Upper lobe of right lung (tissue), 1 donor: ENCODE measurements around the gene FBXO27. TPM values are rescaled to one million over a fixed set of nuclear protein-coding genes. Genes with fewer than 3 reads are reported as not detected.
A peak's percentile ranks its signal among the peaks of the same experiment; 100 is the strongest.

Experiments
- ATAC-seq: fragments of 200-7000 bp; cut with Tn5 transposase; one replicate; pipeline ENCODE4 v1.9.1; 2020; ENCODE audit warnings: mild to moderate bottlenecking, moderate library complexity
- DNase-seq: peaks from one replicate; pipeline ENCODE4 v3.0.0-alpha.2; 2020
- H3K27ac ChIP-seq: fragments of 200-600 bp; one replicate; pipeline ENCODE4 v1.8.0; 2022
- H3K27me3 ChIP-seq: fragments of 200-600 bp; one replicate; pipeline ENCODE4 v1.8.0; 2022; ENCODE audit warnings: mild to moderate bottlenecking
- H3K36me3 ChIP-seq: fragments of 200-600 bp; one replicate; pipeline ENCODE4 v1.8.0; 2022
- H3K4me1 ChIP-seq: fragments of 200-600 bp; one replicate; pipeline ENCODE4 v1.8.0; 2022
- H3K4me3 ChIP-seq: fragments of 200-600 bp; one replicate; pipeline ENCODE4 v1.8.0; 2022; ENCODE audit warnings: mild to moderate bottlenecking
- H3K9me3 ChIP-seq: fragments of 200-600 bp; one replicate; pipeline ENCODE4 v1.8.0; 2022
- intact Hi-C: fragments of 100-400 bp; cut with DNase I; formaldehyde crosslinking; loops from one replicate; pipeline ENCODE4 v1.11.0; 2022
- total RNA-seq: library from RNA; stranded (reverse); fragmentation: NEBNext Ultra II Directional; extraction: Animal tissue kit (Norgen Biotek cat#: 25700); gene quantifications from one replicate; pipeline ENCODE4 v1.2.1, GENCODE V29; 2021
- TF ChIP-seq, protein P1 (sequence below): fragments of 200-600 bp; IDR thresholded peaks from one replicate; pipeline ENCODE4 v1.8.0; 2022; ENCODE audit warnings: antibody characterized with exemption
- donor health status: DM: no; HTN: yes; CAD: no; lungs with severe emphysema.

The FBXO27 gene
- total RNA-seq, 1 donor from 2014 or later: 7.6 TPM

DNA sequence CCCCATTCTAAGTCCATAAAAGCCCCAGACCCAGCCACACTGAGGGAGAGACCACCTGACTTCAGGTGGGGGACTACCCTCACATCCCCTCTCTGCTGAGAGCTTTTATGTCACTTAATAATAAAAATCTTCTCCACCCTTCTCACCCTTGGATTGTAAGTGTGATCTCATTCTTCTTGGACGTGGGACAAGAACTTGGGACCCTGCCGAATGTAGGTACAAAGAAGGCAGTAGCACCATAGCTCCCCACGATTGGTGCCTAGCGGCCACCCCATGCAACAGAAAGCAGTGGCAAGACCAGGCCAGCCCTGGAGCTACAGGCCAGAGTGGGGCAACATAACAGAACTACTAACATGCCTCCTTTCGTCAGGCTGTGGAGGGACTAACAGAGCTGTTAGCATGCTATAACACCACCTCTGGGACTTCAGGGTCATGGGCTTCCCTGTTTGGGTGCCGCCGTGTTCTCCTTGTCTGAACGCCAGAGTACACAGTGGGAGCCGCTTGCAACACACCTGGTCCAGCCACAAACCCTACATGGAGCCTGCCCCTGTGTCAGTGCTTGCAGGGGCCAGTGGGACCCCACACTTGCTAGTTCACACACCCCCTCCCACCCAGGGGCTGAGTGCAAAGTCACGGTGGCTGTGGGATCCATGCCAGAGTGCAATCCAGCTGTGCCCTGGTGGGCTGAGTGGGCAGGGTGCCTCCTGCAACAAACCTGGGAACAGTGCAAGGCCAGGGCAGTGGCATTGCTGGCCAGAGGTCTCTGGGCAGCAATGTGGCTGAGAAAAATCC is 51.6 kb downstream of the FBXO27 start:
- no peaks in the 10 kb centered on the region for H3K4me1 ChIP-seq
- H3K36me3 ChIP-seq: no peaks in the 10 kb centered on the region
- no peak overlapping the region for H3K4me3 ChIP-seq
- DNase-seq (no peak), ATAC-seq (no peak)
- TF ChIP-seq, protein P1, sequence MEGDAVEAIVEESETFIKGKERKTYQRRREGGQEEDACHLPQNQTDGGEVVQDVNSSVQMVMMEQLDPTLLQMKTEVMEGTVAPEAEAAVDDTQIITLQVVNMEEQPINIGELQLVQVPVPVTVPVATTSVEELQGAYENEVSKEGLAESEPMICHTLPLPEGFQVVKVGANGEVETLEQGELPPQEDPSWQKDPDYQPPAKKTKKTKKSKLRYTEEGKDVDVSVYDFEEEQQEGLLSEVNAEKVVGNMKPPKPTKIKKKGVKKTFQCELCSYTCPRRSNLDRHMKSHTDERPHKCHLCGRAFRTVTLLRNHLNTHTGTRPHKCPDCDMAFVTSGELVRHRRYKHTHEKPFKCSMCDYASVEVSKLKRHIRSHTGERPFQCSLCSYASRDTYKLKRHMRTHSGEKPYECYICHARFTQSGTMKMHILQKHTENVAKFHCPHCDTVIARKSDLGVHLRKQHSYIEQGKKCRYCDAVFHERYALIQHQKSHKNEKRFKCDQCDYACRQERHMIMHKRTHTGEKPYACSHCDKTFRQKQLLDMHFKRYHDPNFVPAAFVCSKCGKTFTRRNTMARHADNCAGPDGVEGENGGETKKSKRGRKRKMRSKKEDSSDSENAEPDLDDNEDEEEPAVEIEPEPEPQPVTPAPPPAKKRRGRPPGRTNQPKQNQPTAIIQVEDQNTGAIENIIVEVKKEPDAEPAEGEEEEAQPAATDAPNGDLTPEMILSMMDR: no peak
- H3K27ac ChIP-seq: no peak overlapping the region
- H3K9me3 ChIP-seq: no peaks in the 10 kb centered on the region
- no peaks in the 10 kb centered on the region for H3K27me3 ChIP-seq
- intact Hi-C loops: no loop called here

DNA sequence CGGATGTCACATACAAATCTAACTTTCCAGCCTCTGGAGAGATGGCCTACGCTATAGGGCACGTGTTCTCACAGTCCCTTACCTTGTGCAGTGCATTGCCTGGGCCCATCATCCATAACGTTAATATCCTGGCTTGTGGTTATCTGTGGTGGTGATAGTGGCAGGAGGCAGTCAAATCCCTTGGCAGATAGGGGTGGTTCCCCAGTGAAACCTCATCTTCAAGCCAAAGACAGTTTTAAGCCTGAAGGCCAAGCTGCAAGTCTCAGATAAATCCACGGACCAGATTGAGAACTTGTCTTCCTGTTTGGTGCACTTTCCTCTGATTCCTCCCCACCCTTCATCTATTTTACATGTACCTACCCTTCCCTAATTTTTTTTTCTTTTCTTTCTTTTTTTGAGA is 52.5 kb downstream of the FBXO27 start:
- TF ChIP-seq, protein P1: no peak
- Histone ChIP-seq H3K36me3 (no peaks in the 10 kb centered on the region), H3K27ac (no peak overlapping the region), H3K4me1 (peaks cover 3% of the 10 kb centered on the region), H3K9me3 (no peaks in the 10 kb centered on the region), H3K27me3 (no peaks in the 10 kb centered on the region), H3K4me3 (no peak overlapping the region)
- DNase-seq: no peak
- no peak for ATAC-seq
- intact Hi-C loops: no loop called here

DNA sequence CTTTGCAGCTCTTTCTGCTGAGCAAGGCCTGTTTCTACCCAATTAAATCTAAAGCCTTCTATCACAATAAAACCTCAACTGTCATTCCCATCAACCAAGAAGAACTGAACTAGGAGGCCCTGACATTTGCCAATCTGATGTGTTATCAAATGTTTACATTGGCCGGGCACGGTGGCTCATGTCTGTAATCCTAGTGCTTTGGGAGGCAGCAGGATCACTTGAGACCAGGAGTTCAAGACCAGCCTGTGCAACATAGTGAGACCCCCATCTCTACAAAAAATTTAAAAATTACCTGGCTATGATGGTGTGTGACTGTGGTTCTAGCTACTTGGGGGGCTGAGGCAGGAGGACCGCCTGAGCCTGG is 54.0 kb downstream of the FBXO27 start:
- H3K27me3 ChIP-seq: no peaks in the 10 kb centered on the region
- intact Hi-C loops: no loop called here
- no peaks in the 10 kb centered on the region for H3K36me3 ChIP-seq
- no peaks in the 10 kb centered on the region for H3K9me3 ChIP-seq
- ATAC-seq (no peak), DNase-seq (no peak)
- H3K27ac ChIP-seq: no peak overlapping the region
- peaks cover 3% of the 10 kb centered on the region for H3K4me1 ChIP-seq
- TF ChIP-seq, protein P1: no peak
- H3K4me3 ChIP-seq: no peak overlapping the region

DNA sequence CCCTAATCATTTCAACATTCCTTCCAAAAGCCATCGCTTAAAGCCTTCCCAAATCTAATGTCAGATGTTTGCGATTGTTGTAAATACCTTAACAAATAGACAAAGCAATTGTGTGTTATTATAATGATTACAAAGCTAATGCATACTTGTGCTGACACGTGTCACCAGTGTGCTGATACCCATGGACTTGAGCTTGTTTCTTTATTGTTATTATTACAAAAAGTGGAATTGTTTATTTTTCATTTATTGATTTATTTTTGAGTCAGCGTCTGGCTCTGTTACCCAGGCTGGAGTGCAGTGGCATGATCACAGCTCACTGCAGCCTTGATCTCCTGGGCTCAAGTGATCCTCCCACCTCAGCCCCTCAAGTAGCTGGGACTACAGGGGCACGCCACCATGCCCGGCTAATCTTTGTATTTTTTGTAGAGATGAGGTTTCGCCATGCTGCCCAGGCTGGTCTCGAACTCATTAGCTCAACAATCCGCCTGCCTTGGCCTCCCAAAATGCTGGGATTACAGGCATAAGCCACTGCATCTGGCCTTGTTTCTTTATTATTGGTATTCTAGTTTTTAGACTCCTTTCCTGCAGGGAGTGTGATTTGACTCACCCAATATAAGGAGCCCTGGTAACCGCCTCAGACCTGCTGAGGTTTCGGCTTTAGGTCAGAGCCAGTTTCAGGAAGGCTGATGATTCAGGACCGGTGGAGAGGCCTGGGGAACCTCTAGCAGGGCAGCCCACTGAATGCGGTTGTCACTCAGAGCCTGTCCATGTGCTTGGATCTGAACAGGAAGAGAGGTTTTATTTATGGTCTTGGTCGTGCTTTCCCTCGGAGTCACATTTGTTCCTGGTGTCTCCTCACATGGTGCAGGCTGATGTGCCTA is 54.7 kb downstream of the FBXO27 start:
- H3K9me3 ChIP-seq: no peaks in the 10 kb centered on the region
- H3K27ac ChIP-seq: no peak overlapping the region
- no peaks in the 10 kb centered on the region for H3K27me3 ChIP-seq
- TF ChIP-seq, protein P1: no peak
- no peak for DNase-seq
- no peak for ATAC-seq
- no peaks in the 10 kb centered on the region for H3K36me3 ChIP-seq
- no peak overlapping the region for H3K4me3 ChIP-seq
- intact Hi-C loops: no loop called here
- peaks cover 3% of the 10 kb centered on the region for H3K4me1 ChIP-seq

DNA sequence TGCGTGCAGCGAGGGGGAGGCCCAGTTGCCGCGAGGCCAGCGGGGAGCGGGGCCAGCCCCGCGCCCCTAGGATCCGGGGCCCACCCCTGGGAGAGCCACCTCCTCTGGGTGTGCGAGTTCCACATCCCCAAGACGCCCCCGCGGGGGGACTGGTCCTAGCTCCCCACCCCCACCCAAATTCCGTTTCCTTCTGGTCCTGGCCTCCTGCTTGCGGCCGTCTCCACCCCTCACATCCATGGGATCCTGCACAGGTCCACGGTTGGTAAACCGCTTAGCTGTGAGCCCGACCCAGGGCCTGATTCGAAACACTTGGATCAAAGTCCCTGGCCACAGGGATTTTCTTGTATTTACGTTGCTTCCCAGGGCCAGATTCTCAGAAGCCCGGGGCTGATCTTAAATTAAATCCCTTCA is 56.5 kb downstream of the FBXO27 start:
- H3K4me3 ChIP-seq: peak overlapping the region; percentile 68
- no peaks in the 10 kb centered on the region for H3K36me3 ChIP-seq
- no peaks in the 10 kb centered on the region for H3K27me3 ChIP-seq
- H3K4me1 ChIP-seq: peaks cover 3% of the 10 kb centered on the region
- TF ChIP-seq, protein P1: no peak
- H3K27ac ChIP-seq: peak overlapping the region; percentile 73
- peak; percentile 46 for ATAC-seq
- H3K9me3 ChIP-seq: no peaks in the 10 kb centered on the region
- intact Hi-C loops: no loop called here
- DNase-seq: no peak
